K562 (cell line): ENCODE results near the gene STUB1. TPM values are rescaled to one million over a fixed set of nuclear protein-coding genes. Genes with fewer than 3 reads are reported as not detected.

Experiments used
- AFF1 ChIP-seq, 2 experiments: fragments of 450-650 bp; IDR thresholded peaks; 2 replicates each; pipeline ENCODE4 v1.6.1; 2018; ENCODE audit warnings: mild to moderate bottlenecking in 2 of 2, low read depth in 1 of 2; ENCODE audit not compliant: partially characterized antibody in 2 of 2
- ATF2 ChIP-seq: sonication (generic); formaldehyde crosslinking; IDR thresholded peaks from 2 replicates; pipeline ENCODE4 v1.8.1; 2022; ENCODE audit warnings: missing genetic modification reagents
- BRD4 ChIP-seq: fragments of 200-600 bp; sonication (generic); IDR thresholded peaks from 2 replicates; pipeline ENCODE4 v1.6.1; 2017; ENCODE audit warnings: inconsistent platforms
- E4F1 ChIP-seq: fragments of 250-450 bp; sonication (Bioruptor Pico); IDR thresholded peaks from 2 replicates; pipeline ENCODE4 v1.5.0; 2021; ENCODE audit warnings: mild to moderate bottlenecking, borderline replicate concordance
- KAT7 ChIP-seq: sonication (generic); formaldehyde crosslinking; IDR thresholded peaks from 2 replicates; pipeline ENCODE4 v1.8.0; 2022; ENCODE audit warnings: missing genetic modification reagents, mild to moderate bottlenecking, borderline replicate concordance
- KLF13 ChIP-seq: fragments of 450-650 bp; IDR thresholded peaks from 2 replicates; pipeline ENCODE4 v1.6.1; 2016; ENCODE audit warnings: missing genetic modification characterization, low read depth, mild to moderate bottlenecking, missing compliant biosample characterization, moderate library complexity, borderline replicate concordance
- MAFK ChIP-seq: IDR thresholded peaks from 2 replicates; pipeline ENCODE4 v1.6.1; 2011; ENCODE audit warnings: low read length, improper control_type of control experiment
- RREB1 ChIP-seq: fragments of 250-450 bp; sonication (Bioruptor Pico); IDR thresholded peaks from 2 replicates; pipeline ENCODE4 v1.4.0; 2020
- SRSF1 ChIP-seq: fragments of 200-400 bp; formaldehyde crosslinking; IDR thresholded peaks from 2 replicates; pipeline ENCODE4 v1.6.1; 2017; ENCODE audit warnings: mild to moderate bottlenecking, low read depth, low read length, moderate library complexity
- STAT5B ChIP-seq: fragments of 250-450 bp; sonication (Bioruptor Pico); IDR thresholded peaks from 2 replicates; pipeline ENCODE4 v1.8.0; 2021; ENCODE audit warnings: mild to moderate bottlenecking, inconsistent platforms
- ZNF644 ChIP-seq: fragments of 200-800 bp; sonication (Bioruptor generic); IDR thresholded peaks from 2 replicates; pipeline ENCODE4 v1.6.1; 2016; ENCODE audit warnings: low read depth, missing genetic modification characterization, missing compliant biosample characterization
- ZNF76 ChIP-seq: fragments of 250-450 bp; sonication (Bioruptor Pico); IDR thresholded peaks from 2 replicates; pipeline ENCODE4 v1.4.0; 2020; ENCODE audit warnings: mild to moderate bottlenecking, moderate library complexity, borderline replicate concordance
- ZNF764 ChIP-seq: fragments of 250-450 bp; sonication (Bioruptor Pico); IDR thresholded peaks from 2 replicates; pipeline ENCODE4 v1.4.0; 2020; ENCODE audit warnings: low read depth, mild to moderate bottlenecking, moderate library complexity
- polyA plus RNA-seq, 8 experiments: library from polyadenylated mRNA; depleted of rRNA in 4 of 8; stranded (reverse) in 5 of 8; unstranded in 3 of 8; fragments of >200 nt; fragmentation: Nextera tagmentation in 2 of 8; fragmentation: Illumina TruSeq in 1 of 8; extraction: Ambion mirVana in 2 of 8; extraction: Trizol in 1 of 8; gene quantifications; 2 replicates each; pipeline versions ENCODE4 v1.2.1 to v1.2.3, GENCODE V29; 2011 to 2014; ENCODE audit warnings: inconsistent platforms in 1 of 8, missing spikeins in 1 of 8
- total RNA-seq, 7 experiments: library from RNA; depleted of rRNA in 6 of 7; stranded (reverse); fragments of >200 nt in 6 of 7; fragmentation: Illumina TruSeq in 2 of 7; extraction: Trizol in 2 of 7; gene quantifications; 2 replicates each; pipeline versions ENCODE4 v1.2.1 to v1.2.3, GENCODE V29; 2011 to 2021; ENCODE audit warnings: low replicate concordance in 1 of 7

The STUB1 gene
- total and polyA plus RNA-seq, 9 of the 15 experiments (the other 6 are each of a cell fraction or from before 2014, with no cell fraction given), result 10.6 to 251 (median 152) TPM

GRCh38 chr16:635573-636205 lies 44.5 kb upstream of the STUB1 start (continued):
- TF ChIP-seq AFF1 (IDR thresholded peaks at IDR 0.05; ENCODE audit: low read depth in 1 of 2, partially characterized antibody in 2 of 2) (no peak), STAT5B (CRISPR knock-in tag) (no peak), ZNF644 (tag) (no peak), BRD4 (no peak), E4F1 (CRISPR knock-in tag) (no peak), KAT7 (peak; percentile 99), ATF2 (CRISPR knock-in tag) (0 out of 2 replicates have a peak, but pooled peaks have one; percentile 34), RREB1 (CRISPR knock-in tag) (no peak), ZNF76 (no peak), KLF13 (tag) (no peak), SRSF1 (no peak), MAFK (no peak), ZNF764 (CRISPR knock-in tag) (no peak)
